ENCODE data around the gene NRCAM.

DNA sequence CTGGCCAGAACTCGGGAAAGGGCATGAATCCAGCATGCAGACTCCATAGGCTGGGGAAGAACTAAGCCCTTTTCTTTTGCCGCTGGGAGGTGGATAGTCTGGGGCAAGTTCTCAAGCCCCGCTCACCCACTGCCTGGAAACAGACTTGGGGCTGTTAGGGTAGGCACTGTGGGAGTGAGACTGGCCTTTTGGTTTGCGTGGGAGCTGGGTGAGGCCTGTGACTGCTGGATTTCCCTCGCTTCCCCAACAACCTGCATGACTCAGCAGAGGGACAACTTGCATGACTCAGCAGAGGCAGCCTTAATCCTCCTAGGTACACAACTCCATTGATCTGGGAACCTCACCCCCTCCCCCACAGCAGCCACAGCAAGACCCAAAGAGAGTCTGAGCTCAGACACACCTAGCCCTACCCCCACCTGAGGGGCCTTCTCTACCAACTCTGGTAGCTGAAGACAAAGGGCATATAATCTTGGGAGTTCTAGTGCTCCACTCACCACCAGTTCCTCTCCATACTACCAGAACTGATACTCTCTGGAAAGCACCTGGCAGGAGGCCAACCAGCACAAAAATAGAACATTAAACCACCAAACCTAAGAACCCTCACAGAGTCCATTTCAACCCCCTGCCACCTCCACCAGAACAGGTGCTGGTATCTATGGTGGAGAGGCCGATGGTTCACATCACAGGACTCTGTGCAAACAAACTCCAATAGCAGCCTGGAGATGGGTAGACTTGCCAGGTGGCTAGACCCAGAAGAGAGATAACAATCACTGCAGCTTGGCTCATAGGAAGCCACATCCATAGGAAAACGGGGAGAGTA is 244.6 kb downstream of the NRCAM start:
- TF ChIP-seq, protein P1, sequence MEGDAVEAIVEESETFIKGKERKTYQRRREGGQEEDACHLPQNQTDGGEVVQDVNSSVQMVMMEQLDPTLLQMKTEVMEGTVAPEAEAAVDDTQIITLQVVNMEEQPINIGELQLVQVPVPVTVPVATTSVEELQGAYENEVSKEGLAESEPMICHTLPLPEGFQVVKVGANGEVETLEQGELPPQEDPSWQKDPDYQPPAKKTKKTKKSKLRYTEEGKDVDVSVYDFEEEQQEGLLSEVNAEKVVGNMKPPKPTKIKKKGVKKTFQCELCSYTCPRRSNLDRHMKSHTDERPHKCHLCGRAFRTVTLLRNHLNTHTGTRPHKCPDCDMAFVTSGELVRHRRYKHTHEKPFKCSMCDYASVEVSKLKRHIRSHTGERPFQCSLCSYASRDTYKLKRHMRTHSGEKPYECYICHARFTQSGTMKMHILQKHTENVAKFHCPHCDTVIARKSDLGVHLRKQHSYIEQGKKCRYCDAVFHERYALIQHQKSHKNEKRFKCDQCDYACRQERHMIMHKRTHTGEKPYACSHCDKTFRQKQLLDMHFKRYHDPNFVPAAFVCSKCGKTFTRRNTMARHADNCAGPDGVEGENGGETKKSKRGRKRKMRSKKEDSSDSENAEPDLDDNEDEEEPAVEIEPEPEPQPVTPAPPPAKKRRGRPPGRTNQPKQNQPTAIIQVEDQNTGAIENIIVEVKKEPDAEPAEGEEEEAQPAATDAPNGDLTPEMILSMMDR (IDR thresholded peaks at IDR 0.05; ENCODE audit: insufficient read depth, low read length, poor library complexity, severe bottlenecking): no peak
- TF ChIP-seq EZH2phosphoT487 (conservative IDR thresholded peaks at IDR 0.05; ENCODE audit: low read length): no peak

All from SU-DHL-6 (cell line).